ENCODE data around the gene ROS1. TPM values are rescaled to one million over a fixed set of nuclear protein-coding genes. Genes with fewer than 3 reads are reported as not detected.

Gene ROS1
- total and polyA plus RNA-seq, 11 donors, result 0.01 to 0.07 (median 0.05) TPM; not detected in 7

- ATAC-seq, result no peak
- H3K27ac ChIP-seq, result no peak overlapping the region
- intact Hi-C loops (cut with DNase I), result no loop called here
Observed at GRCh38 chr6:117328500-117328899, 97.2 kb downstream of the ROS1 start.

GRCh38 chr6:117328005-117328389 lies 97.7 kb downstream of the ROS1 start:
- Histone ChIP-seq H3K9me3 (peaks cover 0 to 11% (median 0%) of the 10 kb centered on the region in 12 donors), H3K27me3 (no peaks in the 10 kb centered on the region), H3K4me3 (no peak overlapping the region), H3K4me1 (no peaks in the 10 kb centered on the region), H3K27ac (no peak overlapping the region), H3K36me3 (no peaks in the 10 kb centered on the region)
- no peak for DNase-seq
- no peak for ATAC-seq
- no peak for TF ChIP-seq POLR2A (IDR thresholded peaks at IDR 0.05)
- intact Hi-C loops (cut with DNase I), result no loop called here

More at GRCh38 chr6:117328500-117328899, 97.2 kb downstream of the ROS1 start:
- no peaks in the 10 kb centered on the region for H3K36me3 ChIP-seq
- DNase-seq, result no peak
- TF ChIP-seq, protein P1, sequence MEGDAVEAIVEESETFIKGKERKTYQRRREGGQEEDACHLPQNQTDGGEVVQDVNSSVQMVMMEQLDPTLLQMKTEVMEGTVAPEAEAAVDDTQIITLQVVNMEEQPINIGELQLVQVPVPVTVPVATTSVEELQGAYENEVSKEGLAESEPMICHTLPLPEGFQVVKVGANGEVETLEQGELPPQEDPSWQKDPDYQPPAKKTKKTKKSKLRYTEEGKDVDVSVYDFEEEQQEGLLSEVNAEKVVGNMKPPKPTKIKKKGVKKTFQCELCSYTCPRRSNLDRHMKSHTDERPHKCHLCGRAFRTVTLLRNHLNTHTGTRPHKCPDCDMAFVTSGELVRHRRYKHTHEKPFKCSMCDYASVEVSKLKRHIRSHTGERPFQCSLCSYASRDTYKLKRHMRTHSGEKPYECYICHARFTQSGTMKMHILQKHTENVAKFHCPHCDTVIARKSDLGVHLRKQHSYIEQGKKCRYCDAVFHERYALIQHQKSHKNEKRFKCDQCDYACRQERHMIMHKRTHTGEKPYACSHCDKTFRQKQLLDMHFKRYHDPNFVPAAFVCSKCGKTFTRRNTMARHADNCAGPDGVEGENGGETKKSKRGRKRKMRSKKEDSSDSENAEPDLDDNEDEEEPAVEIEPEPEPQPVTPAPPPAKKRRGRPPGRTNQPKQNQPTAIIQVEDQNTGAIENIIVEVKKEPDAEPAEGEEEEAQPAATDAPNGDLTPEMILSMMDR (IDR thresholded peaks at IDR 0.05), result no peak
- peaks cover 0 to 16% (median 0%) of the 10 kb centered on the region in 12 donors for H3K9me3 ChIP-seq
- H3K4me3 ChIP-seq, result no peak overlapping the region
- WGBS, 4 donors, result 58 to 80% (median 62%) methylated on average over 4 of the region's 4 CpGs
- H3K27me3 ChIP-seq, result no peaks in the 10 kb centered on the region
- H3K4me1 ChIP-seq, result no peaks in the 10 kb centered on the region

- 73 to 79% (median 74%) methylated on average over 8 of the region's 8 CpGs for WGBS, 4 donors
- TF ChIP-seq, protein P1 (IDR thresholded peaks at IDR 0.05), result no peak
- no peak for TF ChIP-seq POLR2A (IDR thresholded peaks at IDR 0.05)
- no peak overlapping the region for H3K27ac ChIP-seq
- no peaks in the 10 kb centered on the region for H3K4me1 ChIP-seq
- no peak for ATAC-seq
- no peak for DNase-seq
- peaks cover 0 to 4% (median 0%) of the 10 kb centered on the region in 12 donors for H3K9me3 ChIP-seq
- intact Hi-C loops (cut with DNase I), result no loop called here
- H3K36me3 ChIP-seq, result no peaks in the 10 kb centered on the region
- H3K27me3 ChIP-seq, result no peaks in the 10 kb centered on the region
- H3K4me3 ChIP-seq, result no peak overlapping the region
Observed at GRCh38 chr6:117327149-117328004, 98.4 kb downstream of the ROS1 start.

GRCh38 chr6:117326396-117326795 lies 99.3 kb downstream of the ROS1 start:
- intact Hi-C loops (cut with DNase I), result no loop called here

More at GRCh38 chr6:117326396-117326795, 99.3 kb downstream of the ROS1 start:
- TF ChIP-seq POLR2A (IDR thresholded peaks at IDR 0.05), result no peak
- TF ChIP-seq, protein P1 (IDR thresholded peaks at IDR 0.05), result no peak
- whole genome bisulfite sequencing, 4 donors, result 41 to 67% (median 48%) methylated on average over 1 of the region's 1 CpG
- no peak overlapping the region for H3K4me3 ChIP-seq
- no peak for DNase-seq
- no peaks in the 10 kb centered on the region for H3K9me3 ChIP-seq
- no peaks in the 10 kb centered on the region for H3K27me3 ChIP-seq
- H3K27ac ChIP-seq, result no peak overlapping the region
- H3K36me3 ChIP-seq, result no peaks in the 10 kb centered on the region
- ATAC-seq, result no peak
- H3K4me1 ChIP-seq, result no peaks in the 10 kb centered on the region
